SIG-M5 treated with dmso at 0.1 percent for 504 hours (cell line): ENCODE results near the gene BNC2.

ENCODE experiments used
- DNase-seq: peaks from one replicate; lab custom pipeline; 2025; ENCODE audit not compliant: unreplicated experiment; lab: John Stamatoyannopoulos, UW

The BNC2 gene

DNA sequence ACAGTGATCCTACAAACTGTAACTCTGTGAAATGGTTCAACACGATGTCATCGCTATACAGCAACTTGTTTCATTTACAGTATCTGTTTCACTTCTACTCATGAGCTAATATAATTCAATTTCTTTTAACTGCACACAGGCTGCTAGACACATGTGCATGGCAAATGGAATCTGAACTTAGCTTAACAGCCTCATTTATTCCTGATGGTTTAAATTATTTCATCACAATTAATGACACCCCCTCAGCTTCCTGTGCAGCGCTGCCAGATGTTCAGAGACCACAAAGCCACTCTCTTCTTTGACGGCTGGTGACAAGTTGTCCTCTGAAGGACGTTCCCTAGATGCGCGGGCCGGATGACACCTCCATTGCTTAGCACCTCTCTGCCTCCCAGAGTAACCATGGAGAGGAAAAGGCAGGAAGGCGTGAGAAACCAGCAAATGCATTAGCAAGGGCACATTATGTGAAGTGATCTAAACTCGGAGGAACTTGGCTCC is 191.1 kb downstream of the BNC2 start:
- DNase-seq: no peak

DNA sequence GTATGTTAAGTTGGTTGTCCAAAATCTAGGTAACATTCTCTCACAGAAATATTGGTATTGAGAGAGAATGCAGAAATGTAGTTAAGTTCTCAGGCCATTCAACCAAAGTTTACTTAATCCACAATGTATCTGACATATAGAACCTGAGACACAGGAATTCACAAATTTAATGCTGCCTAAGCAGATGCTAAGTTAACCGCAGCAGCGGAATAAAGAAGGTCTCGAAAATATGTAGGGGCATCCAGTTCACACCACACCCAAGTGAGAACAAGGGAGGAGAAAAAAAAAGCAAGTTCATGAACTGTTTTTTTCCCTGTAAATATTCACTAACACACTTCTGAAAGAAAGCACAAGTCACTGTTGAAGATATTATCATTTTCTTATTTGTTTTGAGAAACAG is 194.0 kb downstream of the BNC2 start:
- no peak for DNase-seq

DNA sequence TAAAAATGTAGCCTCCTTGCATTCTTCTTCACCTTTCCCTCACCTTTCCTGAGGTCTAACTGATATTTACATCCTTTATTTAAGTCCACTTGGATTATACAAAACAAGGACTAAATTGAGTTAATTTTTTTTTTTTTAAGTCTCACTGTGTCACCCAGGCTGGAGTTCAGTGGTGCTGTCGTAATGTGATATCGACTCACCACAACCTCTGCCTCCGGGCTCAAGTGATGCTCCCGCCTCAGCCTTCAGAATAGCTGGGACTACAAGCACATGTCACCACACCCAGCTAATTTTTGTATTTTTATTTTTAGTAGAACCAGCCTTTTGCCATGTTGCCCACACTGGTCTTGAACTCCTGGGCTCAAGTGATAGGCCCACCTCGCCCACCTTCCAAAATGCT is 195.3 kb downstream of the BNC2 start:
- no peak for DNase-seq

DNA sequence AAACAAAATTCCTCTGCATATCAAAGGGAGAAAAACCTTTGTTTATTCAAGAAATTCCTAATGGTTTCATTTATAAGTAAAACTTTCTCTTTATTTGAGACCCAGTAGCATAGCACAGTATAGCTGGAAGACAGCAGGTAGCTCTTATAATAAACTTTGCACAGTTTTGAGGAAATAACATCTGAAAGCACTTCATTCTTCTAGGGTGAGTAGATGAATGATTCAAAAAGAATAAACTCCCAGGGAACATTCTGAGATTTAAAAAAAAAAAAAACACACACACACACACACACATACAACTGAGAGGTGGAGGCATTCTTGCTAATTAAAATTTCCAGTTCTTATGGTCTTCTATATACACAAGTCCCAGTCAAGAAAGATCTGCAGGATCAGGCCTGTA is 197.3 kb downstream of the BNC2 start:
- no peak for DNase-seq

DNA sequence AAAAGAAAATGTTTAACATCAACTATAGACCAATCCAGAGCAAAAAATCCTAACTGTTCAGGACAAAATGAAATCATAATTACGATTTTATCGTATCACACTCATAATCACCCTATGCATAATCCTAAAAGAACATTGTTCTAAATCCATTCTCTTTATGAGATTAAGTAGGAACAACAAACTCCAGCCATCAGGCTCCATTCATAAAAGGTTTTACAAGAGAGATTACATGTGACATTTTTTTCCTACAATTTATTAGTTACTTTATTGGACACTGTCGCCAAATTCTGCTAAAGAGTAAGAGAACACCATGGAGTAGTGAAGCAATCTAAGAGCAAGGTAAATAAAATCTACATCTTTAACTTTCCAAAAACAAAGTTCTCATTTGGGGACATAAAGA is 198.0 kb downstream of the BNC2 start:
- DNase-seq: no peak

DNA sequence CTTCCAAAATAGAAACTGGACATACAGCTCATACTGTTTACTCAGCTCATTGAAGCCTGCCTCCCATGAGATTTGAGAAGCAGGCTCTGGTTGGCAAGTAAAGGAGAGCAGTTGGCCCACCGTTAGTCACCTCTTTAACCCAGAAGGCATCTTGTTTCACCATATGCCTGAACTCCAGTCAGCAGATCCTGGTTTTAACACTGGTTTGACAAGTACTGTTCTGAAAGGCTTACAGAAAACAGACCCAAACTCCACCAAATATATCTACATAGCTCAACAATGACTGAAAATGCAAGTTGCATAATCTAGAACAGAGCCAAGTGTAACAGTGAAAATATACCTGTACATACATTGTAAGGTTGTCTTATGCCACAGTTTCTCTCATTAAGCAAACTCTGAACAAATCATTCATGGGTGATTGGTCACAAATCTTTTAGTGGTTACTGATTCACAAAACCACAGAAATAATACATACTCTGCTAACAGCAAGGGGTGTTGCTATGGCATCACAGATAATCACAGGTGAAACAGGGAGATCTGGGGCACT is 198.8 kb downstream of the BNC2 start:
- DNase-seq: no peak

DNA sequence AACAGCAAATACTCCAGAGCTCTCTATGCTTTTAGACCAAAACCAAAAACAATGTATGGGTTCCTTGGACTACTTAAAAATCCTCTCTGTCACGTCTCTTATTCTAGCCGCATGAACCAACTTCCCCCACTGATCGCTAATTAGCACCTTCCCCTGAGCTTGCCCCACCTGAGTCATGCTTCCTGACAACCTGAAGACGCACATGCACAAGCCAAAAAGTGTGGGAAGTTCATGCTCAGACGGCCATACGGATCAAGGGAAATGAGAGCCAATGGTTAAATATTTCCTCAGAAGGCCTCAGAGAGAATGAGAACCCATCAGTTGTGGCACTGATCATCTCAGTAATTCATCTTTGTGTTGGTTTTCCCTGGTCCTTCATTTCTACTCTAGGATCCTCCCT is 199.7 kb downstream of the BNC2 start:
- no peak for DNase-seq

DNA sequence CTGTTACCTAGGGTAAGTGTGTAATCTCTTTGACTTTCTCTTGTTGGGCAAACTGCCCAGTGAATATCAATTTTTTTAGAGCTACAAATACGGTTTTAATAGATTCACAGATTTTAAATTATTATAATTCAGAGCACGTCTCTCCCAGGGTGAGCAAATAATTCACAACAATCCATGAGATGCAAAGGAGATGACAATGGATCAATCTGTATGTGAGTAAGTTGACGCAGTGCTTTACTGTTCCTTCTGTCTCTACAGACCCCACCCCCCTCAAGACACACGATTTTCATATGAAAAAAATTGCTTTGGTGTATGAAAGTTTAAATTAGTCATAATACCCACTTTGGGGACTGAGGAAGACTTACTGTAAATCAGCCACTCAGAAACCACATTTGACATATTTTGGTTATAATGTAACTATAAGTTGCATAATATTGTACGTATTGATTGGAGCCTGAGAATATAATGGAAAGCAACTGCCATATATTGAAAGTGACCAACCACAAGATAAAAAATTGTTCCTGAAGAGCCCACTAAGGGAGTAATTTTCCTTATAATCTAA is 201.7 kb downstream of the BNC2 start:
- no peak for DNase-seq

DNA sequence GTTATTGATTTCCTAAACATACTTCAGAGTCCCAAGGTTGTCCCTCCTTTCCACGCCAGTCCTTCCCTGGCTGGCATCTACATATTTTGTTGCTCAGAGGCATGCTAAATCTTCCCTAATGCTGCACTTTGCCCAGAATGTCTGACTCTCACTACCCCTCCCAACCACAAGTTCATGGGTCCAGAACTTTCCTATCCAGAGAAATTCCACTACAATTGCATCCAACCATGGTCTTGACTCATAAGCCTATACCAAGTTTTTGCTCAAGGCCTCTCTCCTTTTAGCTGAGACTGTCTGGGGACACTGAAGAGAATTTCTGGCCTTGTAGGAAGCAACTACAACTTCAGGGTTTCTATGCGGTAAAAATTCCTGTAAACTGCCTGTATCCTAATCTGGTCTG is 206.3 kb downstream of the BNC2 start:
- DNase-seq: no peak

DNA sequence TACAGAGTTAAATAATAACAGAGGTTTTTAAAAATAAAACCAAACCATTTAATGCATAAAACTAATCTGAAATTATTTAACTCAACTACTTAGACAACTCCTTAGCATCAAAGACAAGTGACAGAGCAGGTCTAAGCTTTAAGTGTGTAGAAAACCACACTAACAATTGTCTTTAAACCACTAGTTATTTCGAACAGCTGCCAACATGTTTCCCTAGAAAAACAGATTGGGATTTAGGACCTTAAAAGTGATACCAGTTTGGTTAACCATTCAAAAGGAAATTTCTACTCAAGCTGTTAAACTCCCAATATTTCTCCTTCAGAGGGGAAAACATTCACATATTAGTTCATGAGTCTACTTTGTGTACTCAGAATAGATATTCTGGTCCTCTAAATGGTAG is 208.7 kb downstream of the BNC2 start:
- no peak for DNase-seq

DNA sequence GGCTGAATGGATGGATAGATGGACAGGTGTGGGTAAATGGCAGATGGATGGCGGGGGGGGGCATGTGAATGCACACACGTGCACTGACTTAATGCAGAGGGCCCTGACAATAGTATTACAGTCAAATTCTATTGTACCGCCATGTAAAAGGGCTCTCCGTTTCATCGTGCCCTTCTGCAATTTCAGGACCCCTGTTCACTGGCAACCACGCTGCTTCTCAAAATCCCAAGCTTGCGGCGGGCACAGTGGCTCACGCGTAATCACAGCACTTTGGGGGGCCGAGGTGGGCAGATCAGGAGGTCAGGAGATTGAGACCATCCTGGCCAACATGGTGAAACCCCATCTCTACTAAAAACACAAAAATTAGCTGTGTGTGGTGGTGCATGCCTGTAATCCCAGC is 211.4 kb downstream of the BNC2 start:
- DNase-seq: no peak

DNA sequence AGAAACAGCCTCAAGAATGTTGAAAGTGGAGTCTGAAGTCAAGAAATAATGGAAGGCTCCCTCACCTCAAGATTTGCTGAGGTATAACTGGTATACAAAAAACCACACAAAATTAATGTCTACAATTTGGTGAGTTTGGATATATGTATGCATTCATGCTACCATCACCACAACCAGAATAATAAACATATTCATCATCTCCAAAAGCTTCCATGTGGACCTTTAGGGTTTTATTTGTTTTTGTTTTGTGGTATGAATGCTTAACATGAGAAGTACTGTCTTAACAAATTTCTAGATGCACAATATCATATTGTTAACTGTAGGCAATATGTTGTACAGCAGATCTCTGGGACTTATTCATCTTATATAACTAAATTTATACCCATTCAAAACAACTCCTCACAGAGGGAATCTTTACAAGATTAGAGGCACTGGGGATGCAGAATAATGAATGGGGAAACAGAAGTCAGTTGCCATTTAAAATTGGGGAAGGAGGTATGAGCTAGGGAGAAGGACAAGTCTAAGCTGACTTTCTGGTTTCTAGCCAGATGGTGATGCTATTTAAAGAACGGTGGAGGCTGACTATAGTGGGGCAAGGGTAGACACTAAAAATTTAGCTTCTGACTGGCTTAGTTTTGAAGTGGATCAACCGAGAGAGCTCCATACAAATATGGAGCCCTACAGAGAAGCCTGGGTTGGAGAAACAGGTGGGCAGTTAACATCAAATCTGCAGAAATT is 213.9 kb downstream of the BNC2 start:
- no peak for DNase-seq

DNA sequence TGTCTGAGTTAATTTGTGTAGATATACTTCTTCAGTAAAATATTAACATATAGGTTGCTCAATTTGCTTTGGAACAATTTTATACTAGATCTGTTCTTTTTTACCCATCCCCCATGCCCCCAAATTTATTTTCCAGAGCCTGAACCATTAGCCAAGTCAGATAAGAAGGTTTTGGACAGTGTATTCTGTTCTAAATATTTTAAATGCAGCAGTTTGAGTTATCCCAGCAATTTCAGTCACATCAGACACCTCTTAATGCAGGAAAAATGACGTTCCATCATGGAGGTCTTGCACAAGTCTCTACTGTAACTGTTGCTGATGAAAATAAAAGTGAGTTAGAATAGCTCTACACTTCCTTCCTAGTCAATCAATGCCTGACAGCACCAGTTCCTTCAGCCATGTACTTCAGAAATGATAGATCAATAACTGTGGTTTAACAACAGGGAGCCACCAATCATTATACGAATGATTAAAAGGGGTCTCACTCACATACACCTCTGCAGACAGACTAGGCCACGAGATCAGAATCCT is 215.8 kb downstream of the BNC2 start:
- no peak for DNase-seq

DNA sequence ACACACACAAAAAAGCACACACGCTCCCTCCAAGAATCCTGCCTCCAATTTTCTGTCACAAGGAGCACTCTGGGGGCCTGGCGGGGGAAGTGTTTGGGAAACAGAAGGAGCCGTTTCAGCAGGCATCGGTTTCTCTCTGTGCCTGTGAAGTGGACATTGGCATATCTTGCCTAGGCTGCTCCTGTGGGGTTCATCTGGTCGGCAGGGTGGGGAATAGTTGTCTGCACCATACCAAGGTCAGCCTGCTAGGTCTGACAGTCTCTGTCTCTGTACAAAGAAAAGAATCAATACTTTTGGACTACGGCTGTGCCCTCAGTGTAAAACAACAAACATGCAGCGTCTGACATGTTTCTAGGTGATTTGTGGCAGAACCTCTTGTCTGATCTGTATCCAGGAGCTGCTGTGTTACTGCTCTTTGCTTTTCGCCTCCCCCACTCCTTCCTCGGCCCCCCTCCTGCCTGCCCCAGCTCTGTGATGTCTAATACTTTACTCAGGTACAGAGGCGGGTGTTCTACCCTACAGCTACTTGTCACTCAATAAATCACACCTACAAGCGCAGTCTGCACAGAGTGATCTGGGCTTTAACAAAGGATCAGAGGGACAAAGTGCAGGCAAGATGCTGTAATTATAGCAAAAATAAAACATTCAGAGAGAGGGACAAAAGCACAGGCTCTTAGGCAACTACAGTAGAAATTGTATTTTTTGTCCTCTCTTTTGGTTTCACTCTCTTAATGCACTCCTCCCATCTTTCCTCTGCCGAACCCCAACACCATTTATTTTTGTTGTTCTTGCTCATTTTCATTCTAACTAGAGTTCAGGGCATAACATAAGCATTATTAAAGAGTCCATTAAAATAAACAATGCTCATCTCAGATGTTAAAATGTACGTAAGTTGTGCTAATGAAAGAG is 216.7 kb downstream of the BNC2 start:
- no peak for DNase-seq

DNA sequence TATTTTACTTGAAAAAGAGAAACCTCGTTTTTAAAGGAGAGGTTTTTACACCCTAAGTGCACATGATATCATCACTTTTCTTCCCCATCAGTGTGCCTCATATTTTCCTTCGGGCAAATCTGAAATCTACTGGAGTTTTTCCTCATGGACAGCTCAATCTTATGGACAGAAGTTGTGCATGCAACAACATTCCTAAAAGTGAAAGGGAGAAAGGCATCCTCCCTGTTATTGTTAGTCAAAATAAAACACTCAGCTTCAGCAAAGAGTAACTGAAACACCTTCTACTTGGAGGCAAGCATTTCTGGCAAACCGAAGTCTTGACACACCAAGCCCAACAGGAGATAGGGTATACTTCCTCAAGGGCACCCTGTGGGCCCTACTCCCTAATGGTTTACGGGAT is 217.9 kb downstream of the BNC2 start:
- no peak for DNase-seq

DNA sequence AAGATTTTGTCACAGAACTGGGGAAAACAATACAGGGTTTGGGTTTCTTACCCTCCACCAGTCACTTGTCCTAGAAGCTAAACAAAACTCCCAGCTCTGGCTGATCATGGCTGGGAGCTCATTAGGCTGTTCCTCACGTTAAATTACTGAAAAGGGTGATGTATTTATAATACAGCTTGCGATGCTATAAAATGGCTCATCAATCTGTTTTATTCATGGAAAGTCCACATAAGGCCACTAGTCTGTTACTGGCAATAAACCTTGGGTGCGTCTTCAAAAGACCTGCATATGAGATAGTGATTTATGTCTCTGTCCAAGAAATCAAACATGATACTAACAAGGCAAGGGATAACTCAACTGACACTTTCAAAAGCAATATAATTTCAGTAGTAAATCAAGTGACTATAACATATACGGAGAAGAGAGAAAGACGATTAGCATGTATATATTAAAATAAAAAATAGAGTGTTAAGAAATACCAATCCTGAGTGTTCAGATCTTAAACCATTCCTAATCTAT is 219.0 kb downstream of the BNC2 start:
- DNase-seq: no peak

DNA sequence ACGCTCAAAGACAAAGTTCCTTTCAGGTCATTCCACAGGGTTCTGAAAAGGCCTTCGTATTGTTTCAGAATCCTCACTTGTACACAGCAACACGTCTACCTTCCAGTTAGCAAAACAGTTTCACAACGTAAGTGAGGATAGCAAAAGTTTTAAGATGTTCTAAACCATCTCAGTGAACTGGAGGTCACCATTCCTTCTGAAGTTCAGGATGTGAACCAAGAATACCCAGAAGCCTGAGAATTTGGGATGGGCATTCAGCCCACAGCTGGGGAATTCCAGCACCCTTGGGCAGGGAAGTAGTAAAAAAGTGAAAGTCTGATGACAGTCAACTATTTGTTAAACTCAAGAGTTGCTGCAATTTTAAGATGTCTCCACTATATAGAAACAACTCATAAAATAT is 224.5 kb downstream of the BNC2 start:
- no peak for DNase-seq

DNA sequence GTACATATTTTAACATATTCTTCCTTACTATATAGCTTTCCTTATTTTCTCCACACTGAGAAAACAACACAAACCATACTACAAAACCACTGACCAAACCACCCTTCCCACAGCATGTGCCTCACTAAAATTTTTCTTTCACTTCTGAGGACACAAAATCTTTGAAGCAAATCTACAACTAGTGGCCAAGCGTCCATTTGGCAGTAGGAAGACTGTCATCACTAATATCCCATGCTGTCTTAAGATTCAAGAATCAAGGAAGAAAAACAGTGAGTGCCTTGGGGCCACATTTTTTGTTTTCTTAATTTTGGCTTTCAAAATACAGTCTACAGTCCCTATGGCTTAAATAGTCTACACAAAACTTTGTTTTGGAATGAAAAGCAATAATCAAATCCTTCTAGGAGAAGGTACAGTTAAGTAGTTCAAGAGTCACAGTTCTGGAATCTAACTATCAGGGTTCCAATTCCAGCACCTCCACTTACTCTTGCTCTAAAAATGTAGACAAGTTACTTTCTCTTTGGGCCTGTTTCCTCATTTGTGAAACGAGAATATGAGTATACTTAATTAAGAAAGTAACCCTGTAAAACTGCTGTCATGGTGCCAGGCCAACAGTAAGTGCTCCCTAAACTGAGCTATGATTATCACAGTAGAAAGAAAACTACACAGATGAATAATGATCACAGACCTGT is 227.9 kb downstream of the BNC2 start:
- DNase-seq: no peak

DNA sequence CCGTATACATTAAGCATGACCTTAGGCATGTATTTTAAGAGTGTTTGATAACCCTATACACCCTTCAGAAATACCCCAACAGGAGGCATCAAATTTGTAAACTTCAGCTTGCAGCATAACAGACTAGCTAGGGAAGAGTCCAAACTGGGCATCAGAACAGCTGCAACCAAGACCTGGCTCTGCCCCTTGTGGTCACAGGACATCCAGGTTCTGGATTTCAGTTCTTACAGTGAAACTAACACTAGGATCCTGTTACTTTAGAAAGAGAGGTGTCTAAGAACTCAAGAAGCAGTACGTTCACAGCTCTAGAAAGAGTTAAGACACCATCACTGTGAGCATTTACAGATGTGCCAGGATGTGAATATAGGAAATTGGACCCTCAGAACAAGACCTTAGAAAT is 229.8 kb downstream of the BNC2 start:
- no peak for DNase-seq

DNA sequence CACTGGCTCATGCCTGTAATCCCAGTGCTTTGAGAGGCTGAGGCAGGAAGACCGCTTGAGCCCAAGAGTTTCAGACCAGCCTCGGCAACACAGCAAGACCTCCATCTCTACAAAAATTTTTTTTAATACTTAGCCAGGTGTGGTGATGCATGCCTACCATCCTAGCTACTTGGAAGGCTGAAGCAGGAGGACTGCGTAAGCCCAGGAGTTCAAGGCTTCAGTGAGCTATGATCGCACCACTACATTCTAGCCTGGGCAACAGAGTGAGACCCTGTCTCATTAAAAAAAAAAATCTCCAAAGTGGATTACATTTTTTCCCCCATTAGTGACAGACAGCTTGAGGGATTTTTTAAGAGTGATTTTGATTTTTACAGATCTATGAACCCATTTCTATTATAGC is 230.8 kb downstream of the BNC2 start:
- no peak for DNase-seq

DNA sequence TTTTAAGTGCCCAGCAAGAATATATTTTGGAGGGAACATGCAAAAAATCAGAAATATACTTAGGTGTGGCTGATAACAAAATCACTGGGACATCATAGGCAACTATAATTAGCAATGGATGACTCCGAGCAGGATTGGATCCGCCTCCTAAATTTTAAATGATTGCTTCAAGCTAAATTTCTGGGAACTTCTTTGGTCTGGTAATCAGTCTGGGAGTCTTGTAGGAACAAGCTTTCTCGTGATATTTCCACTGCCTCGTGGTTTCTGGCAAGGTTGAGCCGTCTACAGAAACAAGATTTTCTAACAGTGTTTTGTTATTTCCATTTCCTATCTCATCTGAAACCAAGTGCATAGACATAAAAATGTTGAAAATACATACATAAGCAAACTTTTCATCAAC is 232.6 kb downstream of the BNC2 start:
- DNase-seq: no peak
